GM12874 (cell line): Measurements from ENCODE around the gene RCSD1.

Source experiments
- TF ChIP-seq, protein P1 (sequence below): IDR thresholded peaks from 2 replicates; pipeline ENCODE4 v1.5.1; 2011; ENCODE audit warnings: low read depth, mild to moderate bottlenecking, control low read depth, low read length, moderate library complexity; ENCODE audit not compliant: insufficient read depth

RCSD1 gene

DNA sequence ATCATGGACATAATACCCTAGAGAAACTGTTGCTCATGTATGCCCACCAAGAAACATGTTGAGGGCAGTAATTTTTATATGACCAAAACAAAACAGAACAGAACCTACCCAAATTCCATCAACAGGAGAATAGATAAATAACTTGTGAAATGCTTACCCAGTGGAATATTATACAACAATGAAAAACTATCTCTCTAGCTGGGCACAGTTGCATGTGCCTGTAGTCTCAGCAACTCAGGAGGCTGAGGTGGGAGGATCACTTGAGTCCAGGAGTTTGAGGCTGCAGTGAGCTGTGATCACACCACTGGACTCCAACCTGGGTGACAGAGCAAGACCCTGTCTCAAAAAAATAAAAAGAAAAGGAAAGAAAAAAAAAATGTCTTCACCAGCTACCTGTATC lies 37.6 kb upstream of the RCSD1 start:
- TF ChIP-seq, protein P1, sequence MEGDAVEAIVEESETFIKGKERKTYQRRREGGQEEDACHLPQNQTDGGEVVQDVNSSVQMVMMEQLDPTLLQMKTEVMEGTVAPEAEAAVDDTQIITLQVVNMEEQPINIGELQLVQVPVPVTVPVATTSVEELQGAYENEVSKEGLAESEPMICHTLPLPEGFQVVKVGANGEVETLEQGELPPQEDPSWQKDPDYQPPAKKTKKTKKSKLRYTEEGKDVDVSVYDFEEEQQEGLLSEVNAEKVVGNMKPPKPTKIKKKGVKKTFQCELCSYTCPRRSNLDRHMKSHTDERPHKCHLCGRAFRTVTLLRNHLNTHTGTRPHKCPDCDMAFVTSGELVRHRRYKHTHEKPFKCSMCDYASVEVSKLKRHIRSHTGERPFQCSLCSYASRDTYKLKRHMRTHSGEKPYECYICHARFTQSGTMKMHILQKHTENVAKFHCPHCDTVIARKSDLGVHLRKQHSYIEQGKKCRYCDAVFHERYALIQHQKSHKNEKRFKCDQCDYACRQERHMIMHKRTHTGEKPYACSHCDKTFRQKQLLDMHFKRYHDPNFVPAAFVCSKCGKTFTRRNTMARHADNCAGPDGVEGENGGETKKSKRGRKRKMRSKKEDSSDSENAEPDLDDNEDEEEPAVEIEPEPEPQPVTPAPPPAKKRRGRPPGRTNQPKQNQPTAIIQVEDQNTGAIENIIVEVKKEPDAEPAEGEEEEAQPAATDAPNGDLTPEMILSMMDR: no peak

DNA sequence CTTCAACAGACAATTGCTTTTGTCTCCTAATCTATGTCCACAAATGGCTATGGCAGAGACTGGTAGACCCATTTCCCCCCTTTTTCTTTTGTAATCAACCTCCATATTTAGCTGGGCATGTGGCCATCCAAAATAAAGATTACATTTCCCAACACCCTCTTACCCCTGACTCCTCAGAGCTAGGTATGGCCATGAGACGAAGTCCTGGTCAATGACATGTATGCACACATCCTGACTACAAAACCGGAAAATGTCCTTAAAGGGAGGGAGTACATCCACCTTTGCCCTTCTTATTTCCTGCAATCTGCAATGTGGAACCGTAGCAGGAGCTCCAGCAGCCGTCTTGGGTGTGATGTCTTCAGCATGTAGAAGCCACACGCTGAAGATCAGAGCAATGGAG lies 36.2 kb upstream of the RCSD1 start:
- TF ChIP-seq, protein P1: no peak

GRCh38 chr1:167594822-167595221 lies 35.2 kb upstream of the RCSD1 start:
- TF ChIP-seq, protein P1: no peak

DNA sequence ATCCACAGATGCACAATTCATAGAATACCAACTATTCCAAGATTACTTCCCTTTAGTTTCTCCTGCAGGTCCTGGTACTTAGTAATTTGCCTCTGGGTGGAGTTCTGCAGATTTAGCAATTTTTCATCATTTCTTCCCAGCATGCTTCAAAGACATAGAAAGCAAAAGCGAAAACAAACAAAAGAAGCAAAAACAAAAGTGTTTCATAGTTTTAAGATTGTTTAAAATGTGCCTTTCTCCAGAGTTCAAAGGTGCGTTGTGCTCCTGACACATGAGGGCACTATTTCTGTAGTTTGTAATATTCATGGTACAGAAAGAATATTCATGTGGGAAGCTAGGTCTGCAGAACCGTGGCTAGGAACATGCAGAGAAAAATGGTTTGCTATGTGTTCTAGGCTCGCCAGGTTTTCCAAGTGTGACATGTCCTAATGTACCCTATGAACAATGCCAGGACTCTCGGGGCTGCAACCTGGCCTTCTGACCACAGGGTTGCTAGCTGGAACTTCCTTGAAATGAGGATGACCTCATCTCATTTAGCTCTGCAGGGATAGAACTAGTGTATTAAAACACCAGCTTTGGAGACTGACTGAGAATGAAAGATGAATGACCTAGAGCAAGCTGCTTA lies 30.0 kb upstream of the RCSD1 start:
- TF ChIP-seq, protein P1: peak; percentile 40; the same call in 1 of the 2 replicates

- TF ChIP-seq, protein P1: no peak
Measured at GRCh38 chr1:167601442-167602383, 28.3 kb upstream of the RCSD1 start.

DNA sequence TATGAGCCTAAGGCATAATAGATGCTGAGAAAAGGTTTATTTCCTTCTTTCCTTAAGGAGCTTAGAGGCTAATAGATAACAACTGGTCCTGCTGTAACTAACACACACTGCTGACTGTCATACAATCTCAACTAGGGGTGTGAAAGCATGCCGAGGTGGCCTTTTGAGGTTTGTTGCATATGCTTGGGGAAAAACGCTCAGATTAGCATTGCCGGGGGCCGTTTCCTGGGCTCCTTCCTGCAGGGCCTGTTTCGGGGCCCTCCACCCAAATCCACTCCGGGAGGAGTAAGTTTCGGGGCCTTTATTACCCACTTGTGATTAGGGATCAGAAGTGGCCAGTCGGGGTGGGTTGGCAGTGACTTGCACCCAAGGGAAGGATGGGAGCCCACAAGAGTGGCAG lies 27.2 kb upstream of the RCSD1 start:
- TF ChIP-seq, protein P1: no peak

- TF ChIP-seq, protein P1: no peak
Measured at GRCh38 chr1:167605576-167605975, 24.5 kb upstream of the RCSD1 start.
